ENCODE results near the gene PFKFB2. TPM values are rescaled to one million over a fixed set of nuclear protein-coding genes. Genes with fewer than 3 reads are reported as not detected.

The PFKFB2 gene
- polyA plus RNA-seq, 2 of the 4 experiments (the other 2 are of a cell fraction), result 7.4 to 8.4 TPM

- TF ChIP-seq USF2 (IDR thresholded peaks at IDR 0.05) (no peak), CHD2 (IDR thresholded peaks at IDR 0.05; ENCODE audit: low read length, partially characterized antibody) (no peak), SMC3 (IDR thresholded peaks at IDR 0.05) (peak; percentile 93), RAD21 (conservative IDR thresholded peaks at IDR 0.05 in 1 of 2, IDR thresholded peaks at IDR 0.05 in 1 of 2) (peak; percentile 77 to 85), MAX (IDR thresholded peaks at IDR 0.05) (peak; percentile 26; the same call in 1 of the 2 replicates), CHD4 (IDR thresholded peaks at IDR 0.05; ENCODE audit: borderline replicate concordance) (no peak), RFX5 (IDR thresholded peaks at IDR 0.05) (no peak)
- TF ChIP-seq, protein P1, sequence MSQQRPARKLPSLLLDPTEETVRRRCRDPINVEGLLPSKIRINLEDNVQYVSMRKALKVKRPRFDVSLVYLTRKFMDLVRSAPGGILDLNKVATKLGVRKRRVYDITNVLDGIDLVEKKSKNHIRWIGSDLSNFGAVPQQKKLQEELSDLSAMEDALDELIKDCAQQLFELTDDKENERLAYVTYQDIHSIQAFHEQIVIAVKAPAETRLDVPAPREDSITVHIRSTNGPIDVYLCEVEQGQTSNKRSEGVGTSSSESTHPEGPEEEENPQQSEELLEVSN (IDR thresholded peaks at IDR 0.05; ENCODE audit: borderline replicate concordance, low read depth), result no peak
- TF ChIP-seq, protein P2, sequence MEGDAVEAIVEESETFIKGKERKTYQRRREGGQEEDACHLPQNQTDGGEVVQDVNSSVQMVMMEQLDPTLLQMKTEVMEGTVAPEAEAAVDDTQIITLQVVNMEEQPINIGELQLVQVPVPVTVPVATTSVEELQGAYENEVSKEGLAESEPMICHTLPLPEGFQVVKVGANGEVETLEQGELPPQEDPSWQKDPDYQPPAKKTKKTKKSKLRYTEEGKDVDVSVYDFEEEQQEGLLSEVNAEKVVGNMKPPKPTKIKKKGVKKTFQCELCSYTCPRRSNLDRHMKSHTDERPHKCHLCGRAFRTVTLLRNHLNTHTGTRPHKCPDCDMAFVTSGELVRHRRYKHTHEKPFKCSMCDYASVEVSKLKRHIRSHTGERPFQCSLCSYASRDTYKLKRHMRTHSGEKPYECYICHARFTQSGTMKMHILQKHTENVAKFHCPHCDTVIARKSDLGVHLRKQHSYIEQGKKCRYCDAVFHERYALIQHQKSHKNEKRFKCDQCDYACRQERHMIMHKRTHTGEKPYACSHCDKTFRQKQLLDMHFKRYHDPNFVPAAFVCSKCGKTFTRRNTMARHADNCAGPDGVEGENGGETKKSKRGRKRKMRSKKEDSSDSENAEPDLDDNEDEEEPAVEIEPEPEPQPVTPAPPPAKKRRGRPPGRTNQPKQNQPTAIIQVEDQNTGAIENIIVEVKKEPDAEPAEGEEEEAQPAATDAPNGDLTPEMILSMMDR (IDR thresholded peaks at IDR 0.05), result peak; percentile 66
- POLR2A ChIA-PET, result interaction anchor here (1.5 to 2.2 kb wide), 2 partner anchors 32 to 237 kb away, joined by 4 to 8 read pairs; partner anchors contain the start of genes CD55 and PFKFB2
Measured at GRCh38 chr1:207084701-207085180, 31.7 kb downstream of the PFKFB2 start.

DNA sequence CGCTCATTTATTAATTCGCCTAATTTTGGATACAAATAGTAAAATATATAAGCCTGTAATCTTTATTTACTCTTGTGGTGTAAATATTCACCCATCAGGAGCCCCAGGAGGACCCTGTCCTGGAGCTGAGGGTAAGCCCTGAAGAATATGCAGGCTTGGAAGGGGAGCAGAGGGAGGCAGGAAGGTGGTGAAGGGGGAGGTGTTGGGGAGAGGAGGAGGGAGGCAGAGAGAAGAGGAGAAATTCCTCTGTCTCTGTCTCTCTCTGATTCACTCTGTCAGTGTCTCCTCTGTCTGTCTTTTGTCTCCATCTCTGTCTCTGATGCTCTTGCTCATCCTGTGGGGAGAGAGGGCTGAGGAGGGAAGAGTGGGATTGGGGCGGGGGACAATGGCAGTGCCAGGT, 32.8 kb downstream of the PFKFB2 start:
- WGBS (ENCODE audit: missing lambda C conversion rate), result 84% methylated on average over 3 of the region's 3 CpGs
- TF ChIP-seq ELK1 (IDR thresholded peaks at IDR 0.05; ENCODE audit: low read depth, low read length) (no peak), HMGXB4 (CRISPR knock-in tag; IDR thresholded peaks at IDR 0.05; ENCODE audit: borderline replicate concordance) (no peak), POLR2A (IDR thresholded peaks at IDR 0.05; ENCODE audit: low read length) (no peak), ZC3H11A (IDR thresholded peaks at IDR 0.05) (no peak), EP300 (IDR thresholded peaks at IDR 0.05) (no peak), RNF2 (IDR thresholded peaks at IDR 0.05; ENCODE audit: borderline replicate concordance, low read depth) (no peak), FOSL2 (IDR thresholded peaks at IDR 0.05) (no peak), FOSL2 (CRISPR knock-in tag; IDR thresholded peaks at IDR 0.05) (no peak), NPAS2 (CRISPR knock-in tag; IDR thresholded peaks at IDR 0.05; ENCODE audit: borderline replicate concordance) (no peak), ESRRA (IDR thresholded peaks at IDR 0.05; ENCODE audit: borderline replicate concordance, low read length) (no peak), TFCP2L1 (CRISPR knock-in tag; IDR thresholded peaks at IDR 0.05) (no peak), ZNF302 (CRISPR knock-in tag; IDR thresholded peaks at IDR 0.05) (no peak), RAD21 (conservative IDR thresholded peaks at IDR 0.05 in 1 of 2, IDR thresholded peaks at IDR 0.05 in 1 of 2) (no peak), HDAC2 (IDR thresholded peaks at IDR 0.05) (no peak), CBX2 (IDR thresholded peaks at IDR 0.05; ENCODE audit: borderline replicate concordance, low read depth) (no peak), SMC3 (IDR thresholded peaks at IDR 0.05) (no peak)
- TF ChIP-seq, protein P3, sequence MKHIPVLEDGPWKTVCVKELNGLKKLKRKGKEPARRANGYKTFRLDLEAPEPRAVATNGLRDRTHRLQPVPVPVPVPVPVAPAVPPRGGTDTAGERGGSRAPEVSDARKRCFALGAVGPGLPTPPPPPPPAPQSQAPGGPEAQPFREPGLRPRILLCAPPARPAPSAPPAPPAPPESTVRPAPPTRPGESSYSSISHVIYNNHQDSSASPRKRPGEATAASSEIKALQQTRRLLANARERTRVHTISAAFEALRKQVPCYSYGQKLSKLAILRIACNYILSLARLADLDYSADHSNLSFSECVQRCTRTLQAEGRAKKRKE (CRISPR knock-in tag; IDR thresholded peaks at IDR 0.05; ENCODE audit: low read depth), result no peak
- DNase-seq (ENCODE audit: low read depth in 1 of 2, low spot score in 1 of 2), result no peak
- no peak overlapping the region for H3K27ac ChIP-seq
- no peak for ATAC-seq
- H3K4me1 ChIP-seq, result peaks cover 40% of the 10 kb centered on the region
- no peaks in the 10 kb centered on the region for H3K9me3 ChIP-seq
- POLR2A ChIA-PET, result no interaction called here
- H3K4me3 ChIP-seq, result no peak overlapping the region
- CTCF ChIA-PET, result interaction anchor here (2.6 to 8.4 kb wide), 2 partner anchors 32 to 320 kb away, joined by 13 to 94 read pairs; partner anchors contain the start of gene PFKFB2
- no peak overlapping the region for H3K4me2 ChIP-seq
- no peak for FAIRE-seq

More at GRCh38 chr1:207084701-207085180, 31.7 kb downstream of the PFKFB2 start:
- Histone ChIP-seq H3K27ac (no peak overlapping the region), H3K4me2 (peak overlapping the region; percentile 14; the same call in 1 of the 3 replicates), H3K9me3 (no peaks in the 10 kb centered on the region), H3K4me1 (peaks cover 43% of the 10 kb centered on the region), H3K4me3 (no peak overlapping the region)
- FAIRE-seq (peak; percentile 59), ATAC-seq (peak; percentile 84 to 93), DNase-seq (ENCODE audit: low read depth in 1 of 2, low spot score in 1 of 2) (peak; percentile 71 to 75)
- CTCF ChIA-PET, result interaction anchor here (0.6 to 8.4 kb wide), 35 partner anchors 9 to 436 kb away, joined by 3 to 94 read pairs (median 4); partner anchors contain the start of genes C4BPA and PFKFB2
- WGBS (ENCODE audit: missing lambda C conversion rate), result 20% methylated on average over 8 of the region's 8 CpGs

Data from A549 (cell line).